ENCODE data around the gene FRMD3.
A peak's percentile ranks its signal among the peaks of the same experiment; 100 is the strongest.

FRMD3 gene

GRCh38 chr9:83472221-83472665, 66.0 kb downstream of the FRMD3 start:
- DNase-seq = no peak

GRCh38 chr9:83471241-83471640, 67.0 kb downstream of the FRMD3 start:
- DNase-seq = no peak

GRCh38 chr9:83469722-83470121, 68.5 kb downstream of the FRMD3 start:
- no peak for DNase-seq

- DNase-seq = no peak
Observed at GRCh38 chr9:83468821-83469220, 69.4 kb downstream of the FRMD3 start.

- no peak for DNase-seq
Observed at GRCh38 chr9:83466877-83467276, 71.3 kb downstream of the FRMD3 start.

- no peak for DNase-seq
Observed at GRCh38 chr9:83466351-83466750, 71.8 kb downstream of the FRMD3 start.

GRCh38 chr9:83459830-83460229, 78.4 kb downstream of the FRMD3 start:
- DNase-seq = no peak

GRCh38 chr9:83458530-83458929, 79.7 kb downstream of the FRMD3 start:
- DNase-seq = no peak

- DNase-seq = no peak
Observed at GRCh38 chr9:83457005-83457404, 81.2 kb downstream of the FRMD3 start.

- DNase-seq = no peak
Observed at GRCh38 chr9:83456226-83456625, 82.0 kb downstream of the FRMD3 start.

GRCh38 chr9:83454076-83454475, 84.1 kb downstream of the FRMD3 start:
- DNase-seq = no peak

GRCh38 chr9:83451308-83451707, 86.9 kb downstream of the FRMD3 start:
- peak; percentile 16 for DNase-seq

GRCh38 chr9:83449983-83450382, 88.2 kb downstream of the FRMD3 start:
- no peak for DNase-seq

- no peak for DNase-seq
Observed at GRCh38 chr9:83449166-83449565, 89.0 kb downstream of the FRMD3 start.

- no peak for DNase-seq
Observed at GRCh38 chr9:83448626-83449025, 89.6 kb downstream of the FRMD3 start.

- no peak for DNase-seq
Observed at GRCh38 chr9:83447351-83447750, 90.8 kb downstream of the FRMD3 start.

GRCh38 chr9:83445703-83446265, 92.4 kb downstream of the FRMD3 start:
- no peak for DNase-seq

GRCh38 chr9:83444110-83444509, 94.1 kb downstream of the FRMD3 start:
- no peak for DNase-seq

GRCh38 chr9:83441390-83441789, 96.8 kb downstream of the FRMD3 start:
- no peak for DNase-seq

- DNase-seq = no peak
Observed at GRCh38 chr9:83440641-83441040, 97.6 kb downstream of the FRMD3 start.

- no peak for DNase-seq
Observed at GRCh38 chr9:83435301-83435700, 102.9 kb downstream of the FRMD3 start.

GRCh38 chr9:83434254-83434653, 103.9 kb downstream of the FRMD3 start:
- DNase-seq = no peak

- no peak for DNase-seq
Observed at GRCh38 chr9:83433846-83434245, 104.4 kb downstream of the FRMD3 start.

GRCh38 chr9:83432877-83433550, 105.2 kb downstream of the FRMD3 start:
- DNase-seq = no peak

- no peak for DNase-seq
Observed at GRCh38 chr9:83432104-83432627, 106.0 kb downstream of the FRMD3 start.
